ENCODE data around the gene ZGLP1.

GRCh38 chr19:10344780-10345179 lies 35.2 kb upstream of the ZGLP1 start:
- TF ChIP-seq CTCF (IDR thresholded peaks at IDR 0.05; ENCODE audit: low read depth, low read length) (no peak), POLR2A (IDR thresholded peaks at IDR 0.05; ENCODE audit: extremely low read depth, insufficient read length) (no peak)

All from NB4 (cell line).